NCI-H774 (cell line): Measurements from ENCODE around the gene ST3GAL2.
"Not testable (repeated sequence)": the region's sequence is repeated elsewhere in the genome, so short reads cannot be mapped to it uniquely, and the experiment has no call there.

ENCODE experiments used
- DNase-seq: peaks from one replicate; lab custom pipeline; 2025; lab: John Stamatoyannopoulos, UW

The ST3GAL2 gene

DNA sequence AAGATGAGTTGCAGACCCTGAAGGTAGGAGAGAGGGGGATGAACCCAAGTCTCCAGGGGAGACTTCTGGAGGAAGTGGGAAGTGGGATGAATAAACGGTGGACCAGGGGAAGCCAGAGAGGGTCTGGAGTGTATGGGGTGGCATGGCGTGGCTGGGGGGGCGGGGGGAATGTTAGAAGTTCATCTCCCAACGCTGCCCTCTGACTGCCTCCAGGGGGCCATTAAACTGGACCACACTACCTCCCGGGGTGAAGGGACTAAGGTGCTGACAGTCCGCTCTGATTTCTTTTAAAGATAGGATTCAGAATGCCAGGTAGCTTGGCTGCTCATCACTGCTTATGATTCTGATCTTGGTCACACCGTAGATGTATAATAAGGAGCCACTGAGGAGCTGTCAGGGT, 21.2 kb downstream of the ST3GAL2 start:
- no peak for DNase-seq

DNA sequence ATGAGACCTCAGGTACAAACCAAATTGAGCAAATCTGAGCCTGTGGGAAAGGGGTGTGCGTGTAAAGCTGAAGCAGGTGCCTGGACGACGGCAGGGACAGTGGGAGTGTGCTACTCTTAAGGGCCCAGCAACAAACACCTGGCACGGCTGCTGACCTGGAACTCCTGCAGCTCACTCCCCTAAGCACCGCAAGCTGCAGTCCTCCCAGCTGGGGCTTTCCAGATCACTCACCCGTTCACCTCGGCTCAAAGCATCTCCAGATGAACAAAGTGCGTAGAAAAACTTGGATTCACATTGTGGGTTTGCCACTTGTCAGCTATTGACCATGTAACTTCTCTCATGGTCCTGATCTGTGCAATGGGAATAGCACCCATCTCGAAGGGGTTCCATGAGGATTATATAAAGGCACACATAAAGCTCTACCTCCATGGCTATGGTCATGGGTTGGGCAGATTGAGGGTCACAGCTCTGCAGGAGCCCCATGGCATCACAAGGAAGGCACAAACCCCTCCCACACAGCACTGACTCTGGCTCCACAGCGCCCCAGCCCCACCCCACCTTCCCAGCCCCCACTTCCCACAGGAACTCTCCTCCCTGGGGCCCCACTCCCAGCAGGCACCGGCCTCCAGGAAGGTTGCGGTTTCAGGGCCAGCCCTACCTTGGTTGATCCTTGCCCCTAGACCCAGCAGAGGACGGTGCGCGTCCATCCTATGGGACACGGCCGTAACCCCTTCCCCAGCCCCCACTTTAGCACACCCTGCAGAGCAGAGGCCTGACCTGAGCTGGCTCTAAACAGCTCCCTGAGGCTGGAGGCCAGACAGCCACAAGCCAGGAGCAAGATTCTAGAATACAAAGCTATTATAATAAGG, 21.9 kb downstream of the ST3GAL2 start:
- DNase-seq: no peak

DNA sequence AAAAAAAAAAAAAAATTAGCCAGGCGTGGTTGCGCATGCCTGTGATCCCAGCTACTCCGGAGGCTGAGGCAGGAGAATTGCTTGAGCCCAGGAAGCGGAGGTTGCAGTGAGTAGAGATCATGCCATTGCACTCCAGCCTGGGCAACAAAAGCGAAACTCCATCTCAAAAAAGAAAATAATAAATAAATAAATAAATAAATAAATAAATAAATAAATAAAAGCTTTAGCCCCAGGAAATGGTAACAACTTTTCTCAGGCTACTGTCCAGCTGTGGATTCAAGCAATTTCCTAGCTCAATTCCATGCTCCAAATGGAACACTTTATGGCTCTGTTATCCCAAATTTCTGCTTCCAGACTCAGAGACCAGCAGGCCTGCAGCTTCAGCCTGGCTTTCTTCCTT, 25.3 kb downstream of the ST3GAL2 start:
- not testable (repeated sequence) for DNase-seq

DNA sequence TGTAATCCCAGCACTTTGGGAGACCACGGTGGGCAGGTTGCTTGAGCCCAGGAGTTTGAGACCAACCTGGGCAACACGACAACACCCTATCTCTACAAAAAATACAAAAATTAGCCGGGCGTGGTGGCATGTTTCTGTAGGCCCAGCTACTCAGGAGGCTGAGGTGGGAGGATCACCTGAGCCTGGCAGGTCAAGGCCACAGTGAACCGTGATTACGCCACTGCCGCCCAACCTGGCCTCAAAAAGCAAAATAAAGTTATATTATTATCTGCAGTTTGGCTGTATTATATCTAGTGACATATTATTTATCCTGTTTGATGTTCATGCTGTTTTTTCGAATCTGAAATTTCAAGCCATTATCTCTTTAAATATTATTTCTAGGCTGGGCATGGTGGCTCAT, 26.5 kb downstream of the ST3GAL2 start:
- no peak for DNase-seq

DNA sequence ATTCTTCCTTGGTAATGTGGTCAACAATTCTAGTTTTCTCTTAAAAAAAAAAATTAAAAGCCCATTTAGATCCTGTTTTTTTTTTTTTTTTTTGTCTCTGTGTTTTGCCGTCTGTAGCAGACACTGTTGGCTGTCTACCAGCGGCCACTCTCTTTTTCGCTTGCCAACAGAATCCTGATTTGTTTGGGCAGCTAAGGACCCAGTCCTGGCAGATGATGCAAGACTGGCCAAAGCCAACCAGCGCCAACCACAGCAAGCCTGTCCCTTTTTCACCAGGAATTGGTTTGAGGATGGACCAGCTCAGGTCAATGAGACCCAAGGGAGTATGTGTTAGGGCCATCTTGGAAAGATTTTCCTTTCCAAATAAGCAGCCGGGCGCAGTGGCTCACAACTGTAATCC, 28.2 kb downstream of the ST3GAL2 start:
- no peak for DNase-seq

DNA sequence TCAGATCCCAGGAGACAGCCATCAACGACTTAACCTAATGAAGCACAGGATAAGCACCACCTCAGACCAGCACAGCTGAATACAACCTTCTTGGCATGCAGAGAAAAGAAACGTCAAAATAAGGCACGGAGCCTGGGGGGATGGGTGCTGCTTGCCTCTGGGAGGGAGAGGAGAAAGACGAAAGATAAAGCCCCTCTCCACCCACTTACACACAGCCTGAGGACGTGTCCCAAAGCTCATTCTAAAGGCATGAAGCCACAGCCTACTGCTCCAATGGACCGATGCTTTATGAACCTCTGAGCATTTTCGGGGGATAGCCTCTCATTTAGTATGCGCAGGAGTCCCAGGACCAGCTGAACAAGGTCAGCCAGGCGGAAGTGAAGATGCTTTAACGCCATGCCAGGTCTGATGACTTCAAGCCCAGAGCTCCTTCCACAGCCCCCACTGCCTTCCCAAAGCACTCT, 31.1 kb downstream of the ST3GAL2 start:
- DNase-seq: no peak

DNA sequence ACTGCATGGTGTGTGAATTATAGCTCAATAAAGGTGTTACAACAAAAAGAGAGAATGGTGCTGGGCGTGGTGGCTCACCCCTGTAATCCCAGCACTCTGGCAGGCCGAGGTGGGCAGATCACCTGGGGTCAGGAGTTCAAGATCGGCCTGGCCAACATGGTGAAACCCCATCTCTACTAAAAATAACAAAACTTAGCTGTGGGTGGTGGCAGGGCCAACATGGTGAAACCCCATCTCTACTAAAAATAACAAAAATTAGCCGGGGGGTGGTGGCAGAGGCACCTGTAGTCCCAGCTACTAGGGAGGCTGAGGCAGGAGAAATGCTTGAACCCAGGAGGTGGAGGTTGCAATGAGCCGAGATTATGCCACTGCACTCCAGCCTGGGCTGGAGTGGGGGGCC, 32.8 kb downstream of the ST3GAL2 start:
- DNase-seq: not testable (repeated sequence)

DNA sequence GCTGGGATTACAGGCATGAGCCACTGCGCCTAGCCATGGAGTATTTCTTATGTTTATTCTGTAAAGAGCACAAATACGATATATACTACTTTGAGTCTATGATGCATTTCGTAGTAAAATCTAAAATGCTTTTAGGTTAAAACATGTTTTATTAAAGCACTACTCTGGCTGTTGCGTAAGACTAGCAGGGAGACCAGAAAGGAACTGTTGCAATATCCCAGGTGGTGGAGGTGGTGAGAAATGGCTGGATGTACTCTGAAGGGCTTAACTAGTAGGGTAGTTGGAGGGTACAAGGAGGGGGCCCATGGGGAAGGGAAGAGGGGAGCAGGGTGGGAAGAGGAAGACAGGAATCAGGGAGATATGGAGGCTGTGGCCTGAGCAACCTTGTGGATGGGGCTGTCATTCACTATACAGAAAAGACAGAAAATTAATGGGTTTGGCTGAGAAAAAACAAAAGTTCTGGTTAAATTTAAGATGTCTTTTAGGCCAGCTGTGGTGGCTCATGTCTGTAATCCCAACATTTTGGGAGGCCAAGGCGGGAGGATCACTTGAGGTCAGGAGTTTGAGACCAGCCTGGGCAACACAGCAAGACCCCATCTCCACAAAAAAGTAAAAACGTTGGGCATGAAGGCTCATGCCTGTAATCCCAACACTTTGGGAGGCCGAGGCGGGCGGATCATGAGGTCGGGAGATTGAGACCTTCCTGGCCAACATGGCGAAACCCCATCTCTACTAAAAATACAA, 35.8 kb downstream of the ST3GAL2 start:
- DNase-seq: no peak

DNA sequence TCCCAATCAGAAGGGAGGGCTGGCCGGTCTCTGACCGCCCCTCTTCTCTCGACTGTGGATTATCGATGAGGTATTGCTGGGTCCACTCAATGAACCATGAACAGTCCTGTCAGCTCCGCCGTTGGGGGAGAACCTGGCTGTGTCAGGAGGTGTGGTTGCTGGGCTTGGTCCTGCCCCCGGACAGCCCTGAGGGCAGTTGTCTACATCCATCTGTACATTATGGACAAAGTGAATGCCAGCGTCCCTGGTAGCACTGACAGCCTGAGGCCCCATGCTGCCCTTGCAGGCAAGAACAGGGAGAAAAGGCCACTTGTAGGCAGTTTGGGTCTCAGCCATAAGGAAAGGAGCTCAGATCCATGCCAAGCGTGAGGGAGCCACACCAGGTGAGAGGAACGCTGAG, 38.9 kb downstream of the ST3GAL2 start:
- DNase-seq: no peak

DNA sequence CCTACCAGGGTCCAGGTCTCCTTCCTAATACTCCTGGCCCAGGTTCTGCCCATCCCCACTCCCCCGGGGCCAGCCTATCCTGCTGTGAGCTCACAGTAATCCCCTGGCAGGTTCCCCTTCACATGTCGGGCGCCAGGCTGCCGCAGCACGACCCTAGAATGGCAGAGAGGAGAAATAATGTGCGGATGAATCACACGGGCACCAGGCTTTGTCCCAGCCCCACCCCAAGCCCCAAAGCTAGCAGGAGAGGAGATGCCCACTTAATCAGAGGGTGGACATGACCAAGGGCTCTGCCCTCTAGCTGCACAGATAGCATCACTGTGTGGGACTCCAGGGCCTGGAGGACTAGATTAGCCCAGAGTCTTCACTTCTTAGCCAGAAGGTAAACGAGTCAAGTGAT, 39.5 kb downstream of the ST3GAL2 start:
- DNase-seq: no peak

DNA sequence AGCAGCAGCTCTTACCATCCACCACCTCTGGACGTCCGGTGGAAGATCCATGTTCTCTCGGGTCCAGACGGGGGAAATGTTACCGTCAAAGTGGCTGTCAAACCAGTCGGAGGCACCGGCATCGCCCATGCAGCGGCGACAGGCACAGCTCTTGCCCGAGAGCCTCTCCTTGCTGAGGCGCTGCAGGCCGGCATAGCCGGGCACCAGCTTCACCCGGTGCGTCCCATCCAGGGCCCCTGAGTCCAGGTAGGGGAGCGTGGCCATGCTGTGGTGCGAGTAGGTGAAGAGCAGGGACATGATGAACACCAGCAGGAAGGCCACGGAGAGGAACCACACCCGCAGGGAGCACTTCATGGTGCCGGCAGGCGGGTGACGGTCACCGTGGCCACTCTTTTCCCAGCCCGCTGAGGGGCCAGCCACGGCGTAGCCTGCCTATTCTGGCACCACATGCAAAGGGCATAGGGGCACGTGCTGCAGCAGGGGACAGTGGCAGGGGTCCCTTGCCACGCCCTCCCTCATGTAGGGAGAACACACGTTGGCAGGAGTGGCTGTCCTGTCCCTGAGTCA, 40.6 kb downstream of the ST3GAL2 start:
- DNase-seq: no peak

DNA sequence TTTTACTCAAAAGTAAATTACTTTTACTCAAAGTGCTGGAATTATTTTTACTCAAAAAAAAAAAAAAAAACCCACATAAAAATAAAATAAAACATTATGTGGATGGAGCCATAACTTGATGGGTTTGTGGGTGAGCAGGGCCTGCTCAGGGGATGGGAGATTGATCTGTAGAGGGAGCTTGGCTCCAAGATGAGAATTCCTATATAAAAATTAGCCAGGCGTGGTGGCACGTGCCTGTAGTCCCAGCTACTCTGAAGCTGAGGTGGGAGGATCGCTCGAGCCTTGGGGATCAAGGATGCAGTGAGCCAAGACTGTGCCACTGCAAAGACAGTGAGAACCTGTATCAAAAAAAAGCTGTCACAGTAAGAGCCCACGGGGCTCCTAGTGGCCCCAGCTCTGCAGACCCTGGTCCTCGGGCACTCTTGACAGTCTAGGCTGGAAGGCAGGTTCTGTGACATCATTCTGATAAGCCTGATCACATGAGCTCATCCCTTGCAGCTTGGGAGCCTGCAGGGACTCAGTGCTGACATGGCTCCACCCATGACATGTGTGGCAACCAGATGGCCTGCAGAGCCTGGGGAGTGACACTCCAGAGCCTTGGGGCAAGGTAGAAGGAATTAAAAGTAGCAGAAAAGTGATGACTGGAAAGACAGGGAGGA, 42.5 kb downstream of the ST3GAL2 start:
- no peak for DNase-seq

DNA sequence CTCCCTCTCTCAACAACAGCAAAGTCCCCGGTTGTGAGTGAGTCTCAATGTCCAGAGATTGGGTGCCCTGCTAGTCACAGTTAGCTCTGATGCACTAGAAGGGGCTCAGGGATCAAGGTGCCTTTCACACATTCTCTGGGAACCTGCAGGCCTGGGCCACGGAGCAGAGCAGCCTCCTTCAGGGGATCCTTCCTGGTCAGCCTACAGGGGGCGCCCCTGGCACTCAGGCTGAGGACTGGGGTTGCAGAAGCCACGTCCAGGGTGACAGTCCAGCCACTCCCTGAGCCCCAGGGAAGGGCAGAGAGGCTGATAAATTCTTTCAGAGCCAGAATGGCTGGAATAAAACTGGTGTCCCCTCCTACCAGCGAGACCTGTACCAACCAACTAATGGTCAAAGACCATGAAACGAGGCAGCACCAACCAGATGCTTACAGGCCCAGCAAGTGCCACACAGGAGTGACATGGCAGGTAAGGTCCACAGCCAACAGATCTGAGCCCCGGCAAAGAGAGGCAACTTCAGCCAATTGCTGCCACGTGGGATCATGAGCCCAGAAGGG, 43.5 kb downstream of the ST3GAL2 start:
- DNase-seq: no peak

DNA sequence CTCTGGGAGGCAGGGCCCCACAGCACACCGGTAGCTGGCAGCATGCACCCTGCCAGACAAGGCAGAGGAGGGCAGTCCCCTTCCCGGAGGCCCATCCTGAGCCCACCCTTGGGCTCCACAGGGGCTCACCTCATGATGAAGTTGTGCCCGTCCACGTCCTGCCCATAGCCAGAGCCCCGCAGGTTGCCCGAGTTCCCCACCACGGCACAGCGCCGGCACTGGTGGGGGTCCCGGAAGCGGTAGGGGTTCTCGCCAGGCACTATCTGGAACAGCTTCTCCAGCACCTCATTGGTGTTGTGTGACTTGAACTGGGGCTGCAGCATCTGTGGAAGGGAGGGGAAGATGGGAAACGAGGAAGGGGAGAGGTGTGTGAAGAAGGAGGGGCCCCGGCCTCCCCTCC, 44.0 kb downstream of the ST3GAL2 start:
- no peak for DNase-seq

DNA sequence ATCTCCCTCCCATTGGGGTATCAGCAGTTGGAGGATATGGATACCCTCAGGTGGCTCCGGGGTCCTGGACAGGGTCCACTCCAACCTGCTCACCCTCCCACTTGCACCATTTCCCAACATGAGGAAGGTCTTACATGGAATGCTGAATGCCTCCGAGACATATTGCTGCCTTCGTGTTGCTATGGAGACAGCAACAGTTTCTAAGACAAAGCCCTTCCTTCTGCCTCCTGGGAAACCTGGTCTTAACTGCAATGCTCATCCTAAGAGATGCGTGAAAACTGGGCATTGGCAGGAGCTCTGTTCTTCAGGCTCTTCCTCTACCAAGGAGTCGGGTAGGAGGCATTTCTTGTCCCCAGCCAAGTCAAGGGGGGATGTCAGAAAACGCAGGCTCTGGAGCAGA, 45.2 kb downstream of the ST3GAL2 start:
- no peak for DNase-seq

DNA sequence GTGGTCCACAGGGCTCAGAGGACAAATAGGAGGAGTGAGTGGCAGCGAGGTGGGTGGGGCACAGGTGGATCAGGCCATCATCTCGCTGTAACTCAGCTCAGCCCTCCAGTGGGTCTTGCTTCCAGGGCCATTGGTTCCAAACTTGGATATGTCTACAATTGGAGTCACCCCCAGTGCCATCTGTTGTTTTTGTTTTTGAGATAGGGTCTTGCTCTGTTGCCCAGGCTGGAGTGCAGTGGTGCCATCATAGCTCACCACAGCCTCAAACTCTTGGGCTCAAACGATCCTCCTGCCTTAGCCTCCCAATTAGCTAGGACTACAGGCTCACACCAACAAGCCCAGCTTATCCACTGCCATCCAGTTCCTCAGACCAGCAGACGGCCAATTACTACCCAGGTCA, 46.3 kb downstream of the ST3GAL2 start:
- no peak for DNase-seq

DNA sequence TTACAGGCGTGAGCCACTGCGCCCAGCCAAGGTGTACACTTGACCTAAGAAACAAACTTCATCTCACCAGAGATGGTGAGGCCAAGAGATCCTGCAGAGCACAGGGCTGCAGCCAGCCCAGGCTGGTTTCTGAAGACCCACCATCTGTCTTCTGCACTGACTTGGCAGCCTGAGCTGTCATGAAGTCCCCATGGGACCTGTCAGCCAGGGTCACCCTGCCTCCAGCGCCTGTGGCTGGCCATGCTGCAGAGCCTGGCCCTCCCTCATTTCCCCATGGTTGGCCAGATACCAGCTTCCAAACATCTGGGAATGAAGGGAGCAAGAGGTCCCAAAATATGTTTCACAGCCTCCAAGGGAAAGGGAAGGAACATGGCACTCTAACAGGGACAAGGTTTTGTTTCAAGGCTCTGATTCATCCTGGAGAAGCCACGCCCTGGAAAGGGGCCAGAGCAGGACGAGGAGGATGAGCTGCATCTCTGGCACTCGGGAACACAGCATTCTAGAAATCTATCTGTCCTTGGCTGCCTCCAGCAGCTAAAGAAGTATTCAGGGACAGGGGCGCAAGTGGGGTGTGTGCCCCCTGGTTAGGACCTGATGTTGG, 46.9 kb downstream of the ST3GAL2 start:
- DNase-seq: no peak

DNA sequence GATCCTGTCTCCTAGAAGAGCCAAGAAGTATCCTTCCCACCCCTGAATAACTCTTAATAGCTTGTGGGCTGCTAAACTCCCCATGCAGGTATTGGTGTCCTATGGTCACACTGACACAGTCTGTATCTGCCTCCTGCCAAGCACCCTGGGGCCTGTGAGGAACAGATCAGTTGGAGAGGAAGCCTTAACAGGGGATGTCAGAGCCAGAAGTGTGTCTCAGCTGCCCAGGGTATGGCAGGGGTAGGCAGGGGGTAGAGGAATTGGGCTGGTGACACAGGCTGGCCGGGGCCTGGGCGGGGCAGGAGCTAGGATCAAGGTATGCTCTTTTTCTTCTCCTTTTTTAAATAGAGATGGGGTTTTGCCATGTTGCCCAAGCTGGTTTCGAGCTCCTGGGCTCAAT, 47.5 kb downstream of the ST3GAL2 start:
- no peak for DNase-seq

DNA sequence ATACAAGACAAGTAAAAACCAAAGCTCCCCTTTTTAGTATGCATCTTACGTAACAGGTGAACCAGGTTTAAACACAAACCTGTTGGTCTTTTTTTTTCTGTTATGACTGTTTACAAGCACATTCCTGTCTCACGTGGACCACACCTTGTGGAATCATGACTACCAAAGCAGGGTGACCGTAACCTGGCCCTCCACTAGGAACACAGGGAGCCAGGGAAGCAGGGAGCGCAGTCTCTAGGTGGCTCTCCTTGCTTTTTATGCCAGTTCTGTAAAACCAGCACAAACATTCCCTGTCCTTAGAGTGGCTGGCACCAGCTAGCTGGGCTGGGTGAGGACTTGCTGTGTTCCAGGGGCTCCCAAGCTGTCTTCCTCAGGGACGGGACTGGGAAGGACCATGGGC, 48.1 kb downstream of the ST3GAL2 start:
- no peak for DNase-seq

DNA sequence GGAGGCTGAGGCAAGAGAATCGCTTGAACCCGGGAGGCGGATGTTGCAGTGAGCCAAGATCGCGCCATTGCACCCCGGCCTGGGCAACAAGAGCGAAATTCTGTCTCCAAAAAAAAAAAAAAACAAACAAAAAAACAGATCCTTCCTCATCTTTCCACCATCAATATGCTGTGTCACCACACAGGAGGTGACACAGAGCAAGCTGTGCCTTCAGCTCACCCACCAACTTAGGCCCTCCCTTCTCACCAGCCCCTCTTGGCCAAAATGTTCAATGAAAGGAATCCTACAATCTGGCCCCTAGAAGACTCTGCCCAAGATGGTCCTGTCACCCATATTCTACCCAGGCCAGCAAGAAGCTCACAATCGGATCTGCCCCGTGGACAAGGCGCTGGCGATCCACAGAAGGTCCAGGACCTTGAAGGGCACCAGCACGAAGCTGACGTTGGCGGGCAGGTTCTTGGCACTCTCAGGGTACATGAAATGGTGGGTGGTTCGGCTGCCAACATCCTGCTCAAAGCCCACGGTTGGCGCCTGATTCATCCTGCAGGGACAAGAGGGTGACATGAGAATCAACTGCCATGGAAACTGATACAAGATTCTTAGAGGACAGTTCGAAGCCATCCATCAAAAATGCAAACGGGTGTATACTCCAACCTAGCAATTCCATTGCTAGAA, 50.8 kb downstream of the ST3GAL2 start:
- no peak for DNase-seq
